GM18511 (cell line): ENCODE results near the gene MMRN1.

ENCODE experiments used
- ATAC-seq: cut with Tn5 transposase; IDR thresholded peaks from one replicate; pipeline ENCODE4 v1.9.1; 2021; ENCODE audit warnings: mild to moderate bottlenecking, moderate library complexity; ENCODE audit not compliant: unreplicated experiment

The MMRN1 gene

GRCh38 chr4:89913623-89914022, 19.0 kb downstream of the MMRN1 start:
- ATAC-seq, result no peak

- no peak for ATAC-seq
Measured at GRCh38 chr4:89914609-89915550, 20.2 kb downstream of the MMRN1 start.

DNA sequence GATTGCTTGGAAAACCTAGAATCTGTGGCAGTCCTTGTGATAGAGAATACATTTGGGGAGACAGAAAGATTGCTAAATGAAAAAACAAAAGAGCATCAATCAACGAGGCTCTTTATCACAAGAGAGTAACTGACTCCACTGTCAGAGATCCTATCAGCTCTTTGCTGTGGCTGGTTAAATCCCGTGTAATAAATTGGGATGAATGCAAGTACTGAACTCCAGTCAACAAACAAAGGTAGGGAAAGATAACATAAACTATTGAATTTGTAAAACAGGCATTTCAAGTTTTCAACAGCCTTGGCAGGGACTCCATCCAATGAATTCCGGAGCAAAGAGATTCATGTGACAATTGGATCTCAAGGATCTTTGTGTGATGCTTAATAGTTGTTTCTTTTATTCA, 21.3 kb downstream of the MMRN1 start:
- no peak for ATAC-seq

DNA sequence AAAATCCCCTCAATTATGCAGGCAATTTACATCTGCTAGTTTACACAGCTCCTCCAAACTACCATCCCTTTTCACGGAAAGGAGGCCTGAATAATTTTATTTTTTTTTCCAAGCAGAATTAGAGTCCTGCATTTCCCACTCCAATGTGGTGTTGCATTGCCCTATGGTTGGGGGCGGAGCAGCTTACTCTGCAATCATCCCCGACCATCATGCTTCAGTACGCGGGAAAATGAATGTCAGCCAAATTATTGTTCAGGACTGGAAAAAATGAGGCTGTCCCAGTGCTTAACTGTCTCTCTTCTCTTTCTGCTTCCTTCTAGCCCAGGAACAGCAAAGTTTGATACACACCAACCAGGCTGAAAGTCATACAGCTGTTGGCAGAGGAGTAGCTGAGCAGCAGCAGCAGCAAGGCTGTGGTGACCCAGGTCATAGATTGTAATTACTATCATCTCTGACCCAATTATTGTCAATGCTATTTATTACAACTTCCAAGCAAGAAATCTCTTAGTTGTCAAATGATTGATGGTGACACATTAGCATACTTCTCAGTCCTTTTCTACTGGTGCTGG, 28.3 kb downstream of the MMRN1 start:
- no peak for ATAC-seq

- ATAC-seq, result no peak
Measured at GRCh38 chr4:89928838-89929237, 34.2 kb downstream of the MMRN1 start.

DNA sequence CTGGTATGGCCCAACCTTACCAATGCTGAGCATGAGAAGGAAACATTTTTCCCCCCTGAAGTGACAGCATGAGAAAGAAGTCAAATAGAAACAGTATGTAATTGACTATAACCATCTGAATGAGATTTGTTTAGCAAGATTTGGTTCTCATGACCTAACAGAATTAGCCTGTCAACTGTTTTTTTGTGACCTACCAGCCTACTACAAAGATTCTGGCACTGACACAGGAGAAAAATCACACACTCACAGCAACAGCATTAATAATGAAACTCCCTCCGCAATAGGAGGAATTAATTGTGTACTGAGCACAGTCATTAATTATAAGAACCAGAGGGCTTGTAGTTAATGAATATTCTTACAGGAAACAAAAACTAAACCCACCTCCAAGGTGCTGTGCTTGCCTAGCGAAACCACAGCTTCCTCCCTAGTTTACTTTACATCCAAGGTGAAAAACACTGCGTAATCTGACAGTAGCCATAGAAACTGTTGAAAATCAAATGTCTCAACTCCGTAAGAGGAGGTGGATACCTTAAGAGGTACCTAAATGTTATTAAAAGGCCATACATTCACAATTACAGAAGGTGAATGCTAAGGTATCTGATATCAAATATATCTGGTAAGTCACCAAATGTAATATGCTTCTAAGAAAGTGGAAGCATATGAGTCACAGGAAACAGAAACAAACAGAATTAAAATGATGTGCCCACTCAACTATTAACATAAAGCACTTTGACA, 34.9 kb downstream of the MMRN1 start:
- ATAC-seq, result peak; percentile 92

DNA sequence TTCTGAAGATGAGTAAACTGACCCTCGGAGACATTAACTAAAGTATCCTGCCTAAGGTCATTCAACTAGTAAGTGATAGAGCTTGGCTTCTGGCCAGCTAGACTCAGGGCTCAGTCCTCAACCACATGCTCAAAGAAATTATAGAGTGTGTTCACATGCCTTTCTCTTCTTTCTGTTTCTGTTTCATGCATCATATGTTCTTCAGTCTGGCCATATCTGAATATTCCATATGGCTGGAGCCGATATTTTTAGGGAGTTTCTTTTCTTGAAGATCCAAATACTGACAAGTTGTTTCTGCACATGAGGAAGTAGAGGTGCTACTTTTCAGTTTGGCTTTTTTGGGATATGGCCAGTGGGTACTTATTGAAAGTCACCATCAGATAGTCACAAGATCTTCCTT, 44.9 kb downstream of the MMRN1 start:
- peak; percentile 75 for ATAC-seq

GRCh38 chr4:89939994-89940393, 45.3 kb downstream of the MMRN1 start:
- ATAC-seq, result no peak

GRCh38 chr4:89942811-89943210, 48.2 kb downstream of the MMRN1 start:
- no peak for ATAC-seq

- no peak for ATAC-seq
Measured at GRCh38 chr4:89949782-89950387, 55.2 kb downstream of the MMRN1 start.

- ATAC-seq, result no peak
Measured at GRCh38 chr4:89952458-89952857, 57.8 kb downstream of the MMRN1 start.

DNA sequence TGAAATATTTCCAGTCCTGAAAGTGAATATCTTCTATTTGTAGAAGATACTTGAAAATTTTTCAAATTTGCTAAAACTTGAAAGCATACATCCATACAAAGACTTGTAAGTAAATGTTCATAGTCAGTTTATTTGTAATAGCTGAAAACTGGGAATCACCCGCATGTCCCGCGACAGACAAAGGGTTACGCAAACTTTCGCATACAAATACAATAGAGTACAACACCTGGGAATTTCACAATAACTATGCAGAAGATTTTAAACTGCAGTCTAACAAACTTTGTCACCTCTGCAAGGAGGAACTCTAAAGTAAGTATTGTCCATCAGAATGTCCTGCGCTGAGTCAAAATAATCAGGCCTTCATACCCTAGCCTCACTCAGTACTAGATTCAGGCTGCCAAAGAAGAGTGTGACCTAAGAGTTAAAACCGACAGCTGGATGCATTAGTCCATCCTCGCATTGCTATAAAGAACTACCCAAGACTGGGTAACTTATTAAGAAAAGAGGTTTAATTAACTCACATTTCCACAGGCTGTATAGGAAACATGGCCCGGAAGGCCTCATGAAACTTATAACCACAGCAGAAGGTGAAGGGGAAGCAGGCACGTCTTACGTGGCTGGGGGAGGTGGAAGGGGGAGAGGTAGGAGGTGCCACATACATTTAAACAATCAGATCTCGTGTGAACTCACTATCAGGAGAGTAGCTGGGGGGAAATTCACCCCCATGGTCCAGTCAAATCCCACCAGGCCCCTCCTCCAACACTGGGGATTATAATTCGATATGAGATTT, 60.4 kb downstream of the MMRN1 start:
- no peak for ATAC-seq

DNA sequence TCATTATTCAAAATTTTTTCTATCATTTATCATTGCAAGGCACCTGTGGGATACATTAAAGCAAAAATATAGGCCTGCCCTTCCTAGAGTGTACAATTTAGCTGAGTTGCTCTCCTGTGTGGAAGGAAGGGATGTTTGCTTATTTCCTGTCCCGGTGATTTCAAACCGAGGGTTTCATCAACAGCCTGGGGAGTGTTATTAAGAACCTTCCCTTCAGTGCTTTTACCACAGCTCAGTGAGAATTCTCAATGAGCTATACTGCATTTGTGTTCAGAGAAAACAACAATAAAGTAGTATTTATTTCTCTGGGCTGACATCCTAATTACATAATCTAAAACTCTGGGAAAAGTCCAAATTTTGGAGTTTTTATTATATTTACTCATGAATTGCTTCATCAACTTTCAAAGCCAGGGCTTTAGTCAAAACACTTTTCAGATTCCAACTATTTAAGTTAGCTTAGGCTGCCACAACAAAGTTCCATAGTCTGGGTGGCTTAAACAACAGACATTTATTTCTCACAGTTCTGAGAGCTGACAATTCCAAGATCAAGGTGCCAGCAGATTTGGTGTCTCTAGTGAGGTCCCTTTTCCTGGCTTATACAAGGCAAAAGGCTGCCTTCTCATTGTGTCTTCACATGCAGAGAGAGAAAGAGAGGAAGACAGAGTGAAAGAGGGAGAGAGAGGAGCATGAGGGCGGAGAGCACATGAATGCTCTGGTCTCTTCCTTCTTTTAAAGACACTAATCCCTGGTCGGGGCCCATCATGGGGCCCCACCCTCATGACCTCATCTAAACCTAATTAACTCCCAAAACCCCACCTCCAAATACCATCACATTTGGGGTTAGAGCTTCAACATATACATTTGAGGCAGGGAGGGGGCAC, 62.6 kb downstream of the MMRN1 start:
- no peak for ATAC-seq

DNA sequence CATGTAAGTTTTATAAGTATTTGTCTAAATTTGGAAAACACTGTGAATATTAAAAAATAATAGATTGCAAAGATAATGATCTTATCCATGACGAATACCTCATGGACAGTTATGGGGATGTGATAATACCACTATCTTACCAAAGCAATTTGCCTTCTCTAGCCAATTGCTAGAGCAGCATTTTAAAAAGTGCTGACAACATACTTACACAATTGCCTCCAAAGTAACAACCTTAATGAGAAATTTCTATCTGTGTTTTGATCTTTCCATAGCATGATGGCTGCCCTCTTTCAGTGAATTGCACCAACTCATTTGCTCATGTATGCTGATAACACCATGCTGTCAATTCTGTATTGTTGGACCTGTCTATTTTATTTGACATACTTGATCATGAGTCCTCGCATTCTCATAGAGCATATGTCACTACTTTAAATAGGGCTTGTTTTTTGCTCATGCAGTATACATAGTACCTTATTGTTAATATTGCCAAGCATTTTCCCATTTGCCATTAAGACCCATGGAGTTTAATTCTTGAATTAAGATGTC, 87.2 kb downstream of the MMRN1 start:
- ATAC-seq, result no peak

DNA sequence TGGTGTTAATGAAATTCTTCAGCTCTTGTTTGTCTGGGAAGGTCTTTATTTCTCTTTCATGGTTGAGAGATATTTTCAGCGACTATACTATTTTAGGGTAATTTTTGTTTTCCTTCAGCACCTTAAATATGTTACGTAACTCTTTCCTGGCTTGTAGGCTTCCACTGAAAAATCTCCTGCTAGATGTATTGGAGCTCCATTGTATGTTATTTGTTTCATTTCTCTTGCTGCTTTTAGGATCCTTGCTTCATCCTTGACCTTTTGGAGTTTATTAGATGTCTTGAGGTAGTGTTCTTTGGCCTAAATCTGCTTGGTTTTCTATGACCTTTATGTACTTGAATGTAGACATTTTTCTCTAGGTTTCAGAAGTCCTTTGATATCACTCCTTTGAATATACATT, 93.6 kb downstream of the MMRN1 start:
- no peak for ATAC-seq

GRCh38 chr4:89992744-89993143, 98.1 kb downstream of the MMRN1 start:
- no peak for ATAC-seq

DNA sequence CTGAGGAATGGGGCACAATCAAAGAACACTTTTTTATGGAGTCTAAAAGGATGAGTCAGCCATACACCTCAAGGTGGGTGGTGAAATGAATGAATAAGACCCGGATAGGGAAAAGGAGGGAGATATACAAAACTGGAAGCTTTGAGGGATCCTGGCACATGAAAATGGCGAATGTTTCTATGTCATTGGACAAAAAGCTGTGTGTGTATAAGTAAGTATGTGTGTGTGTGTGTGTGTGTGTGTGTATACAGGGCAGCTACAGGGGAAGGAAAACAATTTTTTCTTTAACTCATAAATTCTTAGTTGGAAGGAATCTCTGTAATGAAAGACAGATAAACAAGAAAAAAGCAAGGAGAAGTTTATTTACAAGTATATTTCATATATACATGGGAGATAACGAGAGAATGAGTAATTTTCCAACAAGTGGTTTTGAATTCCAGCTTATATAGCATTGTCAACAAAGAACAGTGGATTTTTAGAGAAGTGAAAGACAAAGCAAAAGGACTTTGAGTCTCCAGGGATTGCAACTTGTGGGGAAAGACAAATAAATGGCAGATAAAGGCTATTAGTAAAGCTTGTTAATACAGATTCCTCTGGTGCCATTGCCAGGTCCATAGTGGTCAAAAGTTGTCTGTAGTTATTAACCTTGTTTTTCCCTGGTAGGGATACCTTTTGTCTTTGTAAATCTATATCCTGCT, 99.7 kb downstream of the MMRN1 start:
- no peak for ATAC-seq

GRCh38 chr4:89995006-89995405, 100.4 kb downstream of the MMRN1 start:
- no peak for ATAC-seq

- no peak for ATAC-seq
Measured at GRCh38 chr4:89995814-89996213, 101.2 kb downstream of the MMRN1 start.
